Kidney (tissue), 14 donors: ENCODE results near the gene RMDN2. TPM values are rescaled to one million over a fixed set of nuclear protein-coding genes. Genes with fewer than 3 reads are reported as not detected.

Experiments used
- DNase-seq, 5 donors: peaks; one replicate each; pipeline ENCODE4 v3.0.0-alpha.2; 2013 to 2020
- FAIRE-seq: peaks from 2 replicates; lab custom pipeline; 2012; peaks lifted over from hg19 to GRCh38; lab: Jason Lieb, UNC
- H3K27ac ChIP-seq, 2 donors: one replicate each; pipeline ENCODE4 v1.7.0; 2013; ENCODE audit warnings: low read depth in 2 of 2, low read length in 2 of 2, inconsistent platforms in 1 of 2
- H3K27me3 ChIP-seq: one replicate; pipeline ENCODE4 v1.7.1; 2013; ENCODE audit warnings: low read length, inconsistent platforms; ENCODE audit not compliant: control insufficient read depth, insufficient read depth
- H3K36me3 ChIP-seq, 3 donors: one replicate each; pipeline versions ENCODE4 v1.7.0 to v1.7.1; 2013; ENCODE audit warnings: low read length in 3 of 3, control low read depth in 1 of 3, inconsistent platforms in 1 of 3; ENCODE audit not compliant: insufficient read depth in 3 of 3, control insufficient read depth in 2 of 3
- H3K4me1 ChIP-seq, 3 donors: one replicate each; pipeline versions ENCODE4 v1.7.0 to v1.7.1; 2013; ENCODE audit warnings: low read length in 3 of 3, inconsistent platforms in 1 of 3, low read depth in 1 of 3; ENCODE audit not compliant: control insufficient read depth in 2 of 3, insufficient read depth in 2 of 3
- H3K4me3 ChIP-seq, 3 donors: one replicate each; pipeline versions ENCODE4 v1.7.0 to v1.8.1; 2013; ENCODE audit warnings: low read length in 3 of 3, control low read depth in 1 of 3, inconsistent platforms in 1 of 3
- H3K9ac ChIP-seq, 3 donors: one replicate each; pipeline versions ENCODE4 v1.7.0 to v1.7.1; 2013; ENCODE audit warnings: low read length in 3 of 3, control low read depth in 1 of 3, inconsistent platforms in 1 of 3
- H3K9me3 ChIP-seq, 3 donors: one replicate each; pipeline versions ENCODE4 v1.7.0 to v1.7.1; 2013; ENCODE audit warnings: low read length in 3 of 3, control low read depth in 1 of 3, inconsistent platforms in 1 of 3; ENCODE audit not compliant: control insufficient read depth in 2 of 3, insufficient read depth in 1 of 3
- CTCF ChIP-seq: IDR thresholded peaks from 3 replicates; pipeline ENCODE4 v1.5.1; 2012; ENCODE audit warnings: mild to moderate bottlenecking, moderate library complexity, borderline replicate concordance; ENCODE audit not compliant: insufficient read depth; ENCODE audit errors: extremely low read depth
- intact Hi-C: fragments of 100-400 bp; cut with DNase I; formaldehyde crosslinking; loops from one replicate; pipeline ENCODE4 v1.11.1; 2022
- polyA plus RNA-seq: library from polyadenylated mRNA; stranded (reverse); fragments of 350-450 nt; fragmentation: Illumina TruSeq; extraction: RNeasy Lipid Tissue Mini Kit (QIAGEN cat#74804); gene quantifications from one replicate; pipeline ENCODE4 v1.2.3, GENCODE V29; 2014; ENCODE audit warnings: low read depth, low replicate concordance; ENCODE audit not compliant: insufficient read depth
- total RNA-seq: library from RNA; stranded (reverse); fragmentation: NEBNext Ultra II Directional; extraction: Animal tissue kit (Norgen Biotek cat#: 25700); gene quantifications from one replicate; pipeline ENCODE4 v1.2.1, GENCODE V29; 2021
- donor health status: control.
- donor health status: control.
- donor health status: control.
- donor health status: control.
- donor health status: control.
- donor health status: DM: yes; HTN: yes; CAD: no.
- donor health status: Normal renal cell carcinoma (clear cell type).

RMDN2 gene
- total and polyA plus RNA-seq, 2 donors from 2014 or later, result 7.9 to 10.5 TPM

- Histone ChIP-seq H3K36me3 (no peaks in the 10 kb centered on the region), H3K4me3 (no peak overlapping the region), H3K4me1 (no peaks in the 10 kb centered on the region), H3K9ac (no peak overlapping the region), H3K27me3 (no peaks in the 10 kb centered on the region), H3K9me3 (no peaks in the 10 kb centered on the region), H3K27ac (no peak overlapping the region)
- DNase-seq (peak; percentile 78 to 83 (median 81)), FAIRE-seq (no peak)
- peak; percentile 65 for TF ChIP-seq CTCF
- intact Hi-C loops, result no loop called here
Measured at GRCh38 chr2:37890893-37891495, 34.1 kb upstream of the RMDN2 start.

- no peak for DNase-seq
- FAIRE-seq, result no peak
- no peak for TF ChIP-seq CTCF
- Histone ChIP-seq H3K4me3 (no peak overlapping the region), H3K36me3 (no peaks in the 10 kb centered on the region), H3K9ac (no peak overlapping the region), H3K4me1 (no peaks in the 10 kb centered on the region), H3K27ac (no peak overlapping the region), H3K27me3 (no peaks in the 10 kb centered on the region), H3K9me3 (no peaks in the 10 kb centered on the region)
- intact Hi-C loops, result no loop called here
Measured at GRCh38 chr2:37891846-37892435, 33.1 kb upstream of the RMDN2 start.

GRCh38 chr2:37892436-37893114 is 32.5 kb upstream of the RMDN2 start:
- Histone ChIP-seq H3K9me3 (no peaks in the 10 kb centered on the region), H3K36me3 (no peaks in the 10 kb centered on the region), H3K27ac (no peak overlapping the region), H3K9ac (no peak overlapping the region), H3K27me3 (no peaks in the 10 kb centered on the region), H3K4me1 (no peaks in the 10 kb centered on the region), H3K4me3 (no peak overlapping the region)
- intact Hi-C loops, result no loop called here
- TF ChIP-seq CTCF, result no peak
- FAIRE-seq (no peak), DNase-seq (no peak)
